Tibial nerve (tissue), 4 donors: Measurements from ENCODE around the gene TXN2. TPM values are rescaled to one million over a fixed set of nuclear protein-coding genes. Genes with fewer than 3 reads are reported as not detected.
"Not testable (repeated sequence)": the region's sequence is repeated elsewhere in the genome, so short reads cannot be mapped to it uniquely, and the experiment has no call there.

Source experiments
- DNase-seq, 2 donors: peaks; one replicate each; pipeline ENCODE4 v3.0.0-alpha.2; 2019; ENCODE audit warnings: low spot score in 2 of 2
- H3K27ac ChIP-seq, 4 donors: fragments of 200-600 bp; sonication (generic) in 3 of 4; one replicate each; pipeline ENCODE4 v1.5.1; 2017 to 2019; ENCODE audit warnings: mild to moderate bottlenecking in 1 of 4
- H3K27me3 ChIP-seq, 2 donors: fragments of 200-600 bp; sonication (generic) in 1 of 2; one replicate each; pipeline versions ENCODE4 v1.5.1 to v1.6.0; 2017 to 2019
- H3K36me3 ChIP-seq, 3 donors: fragments of 200-600 bp; sonication (generic); one replicate each; pipeline ENCODE4 v1.5.1; 2018 to 2019
- H3K4me1 ChIP-seq, 4 donors: fragments of 200-600 bp; sonication (generic) in 3 of 4; one replicate each; pipeline ENCODE4 v1.5.1; 2017 to 2019
- H3K4me3 ChIP-seq, 4 donors: fragments of 200-600 bp; sonication (generic) in 3 of 4; one replicate each; pipeline ENCODE4 v1.5.1; 2017 to 2019; ENCODE audit warnings: mild to moderate bottlenecking in 1 of 4, moderate library complexity in 1 of 4
- H3K9me3 ChIP-seq, 4 donors: fragments of 200-600 bp; sonication (generic) in 3 of 4; one replicate each; pipeline ENCODE4 v1.5.1; 2017 to 2019
- CTCF ChIP-seq, 5 experiments: fragments of 200-600 bp in 3 of 5; fragments of 450-650 bp in 2 of 5; sonication (generic) in 3 of 5; IDR thresholded peaks; one replicate each; pipeline ENCODE4 v1.5.1; 2016 to 2019; ENCODE audit warnings: antibody characterized with exemption in 5 of 5, mild to moderate bottlenecking in 3 of 5, moderate library complexity in 2 of 5
- EP300 ChIP-seq, 2 donors: sonication (generic); formaldehyde crosslinking; IDR thresholded peaks; one replicate each; pipeline ENCODE4 v1.6.1; 2017; ENCODE audit warnings: antibody characterized with exemption in 2 of 2, mild to moderate bottlenecking in 1 of 2
- POLR2A ChIP-seq, 2 donors: fragments of 450-650 bp; IDR thresholded peaks; one replicate each; pipeline ENCODE4 v1.6.1; 2017; ENCODE audit warnings: antibody characterized with exemption in 2 of 2, mild to moderate bottlenecking in 2 of 2, moderate library complexity in 2 of 2
- WGBS, 2 donors: methylation state at CpG; one replicate each; pipeline ENCODE4 v1.1.5; 2018; 5-methylcytosine and 5-hydroxymethylcytosine counted together
- total RNA-seq, 4 donors: library from RNA; depleted of rRNA; stranded (reverse); fragments of >200 nt; gene quantifications; one replicate each; pipeline ENCODE4 v1.1.0, GENCODE V29; 2016

TXN2 gene
- total RNA-seq, 4 donors from 2014 or later = 50.4 to 83.5 (median 68.0) TPM

GRCh38 chr22:36520423-36520822, 39.0 kb upstream of the TXN2 start:
- TF ChIP-seq POLR2A (IDR thresholded peaks at IDR 0.05) = no peak
- TF ChIP-seq EP300 (IDR thresholded peaks at IDR 0.05) = no peak
- TF ChIP-seq CTCF (IDR thresholded peaks at IDR 0.05) = no peak
- no peak for DNase-seq

GRCh38 chr22:36519906-36520305, 38.5 kb upstream of the TXN2 start:
- H3K4me3 ChIP-seq, DNase-seq, H3K27ac ChIP-seq, H3K9me3 ChIP-seq, H3K27me3 ChIP-seq, H3K4me1 ChIP-seq: not testable (repeated sequence)
- peaks cover 2 to 100% (median 75%) of the 10 kb centered on the region in 3 donors for H3K36me3 ChIP-seq
- WGBS, 2 donors = 85 to 90% methylated on average over 2 of the region's 2 CpGs

More at GRCh38 chr22:36520423-36520822, 39.0 kb upstream of the TXN2 start:
- Histone ChIP-seq H3K27ac (no peak overlapping the region), H3K4me3 (no peak overlapping the region), H3K36me3 (peaks cover 2 to 100% (median 76%) of the 10 kb centered on the region in 3 donors), H3K27me3 (no peaks in the 10 kb centered on the region), H3K4me1 (no peaks in the 10 kb centered on the region), H3K9me3 (no peaks in the 10 kb centered on the region)
- WGBS, 2 donors = 82 to 89% methylated on average over 3 of the region's 3 CpGs

- no peaks in the 10 kb centered on the region for H3K27me3 ChIP-seq
- DNase-seq = no peak
- TF ChIP-seq EP300 (IDR thresholded peaks at IDR 0.05) (no peak), POLR2A (IDR thresholded peaks at IDR 0.05) (no peak), CTCF (IDR thresholded peaks at IDR 0.05) (no peak)
- peaks cover 4 to 98% (median 77%) of the 10 kb centered on the region in 3 donors for H3K36me3 ChIP-seq
- H3K27ac ChIP-seq = no peak overlapping the region
- no peaks in the 10 kb centered on the region for H3K4me1 ChIP-seq
- 78 to 87% methylated on average over 1 of the region's 1 CpG for WGBS, 2 donors
- H3K9me3 ChIP-seq = no peaks in the 10 kb centered on the region
- H3K4me3 ChIP-seq = no peak overlapping the region
Observed at GRCh38 chr22:36514766-36515165, 33.3 kb upstream of the TXN2 start.

GRCh38 chr22:36512991-36513390, 31.6 kb upstream of the TXN2 start:
- Histone ChIP-seq H3K36me3 (peaks cover 4 to 84% (median 59%) of the 10 kb centered on the region in 3 donors), H3K27me3 (no peaks in the 10 kb centered on the region), H3K9me3 (no peaks in the 10 kb centered on the region), H3K27ac (no peak overlapping the region), H3K4me1 (no peaks in the 10 kb centered on the region), H3K4me3 (no peak overlapping the region)
- 75 to 84% methylated on average over 4 of the region's 4 CpGs for WGBS, 2 donors
- TF ChIP-seq CTCF (IDR thresholded peaks at IDR 0.05) = no peak
- no peak for TF ChIP-seq EP300 (IDR thresholded peaks at IDR 0.05)
- no peak for TF ChIP-seq POLR2A (IDR thresholded peaks at IDR 0.05)
- DNase-seq = no peak

GRCh38 chr22:36512333-36512732, 30.9 kb upstream of the TXN2 start:
- H3K36me3 ChIP-seq = peaks cover 2 to 77% (median 53%) of the 10 kb centered on the region in 3 donors

GRCh38 chr22:36510966-36511881, 29.8 kb upstream of the TXN2 start:
- no peak overlapping the region for H3K27ac ChIP-seq
- no peak overlapping the region for H3K4me3 ChIP-seq
- 64 to 65% methylated on average over 17 of the region's 17 CpGs for WGBS, 2 donors
- TF ChIP-seq CTCF (IDR thresholded peaks at IDR 0.05) (peak; percentile 28 to 57 (median 36)), POLR2A (IDR thresholded peaks at IDR 0.05) (no peak)
- no peaks in the 10 kb centered on the region for H3K27me3 ChIP-seq
- H3K36me3 ChIP-seq = peaks cover 2 to 66% (median 42%) of the 10 kb centered on the region in 3 donors
- H3K9me3 ChIP-seq = no peaks in the 10 kb centered on the region
- H3K4me1 ChIP-seq = peaks cover 0 to 12% (median 7%) of the 10 kb centered on the region in 4 donors
- DNase-seq = peak in 1 of 2 donors; percentile 52

More at GRCh38 chr22:36512333-36512732, 30.9 kb upstream of the TXN2 start:
- Histone ChIP-seq H3K9me3 (no peaks in the 10 kb centered on the region), H3K4me3 (no peak overlapping the region), H3K4me1 (peaks cover 0 to 4% (median 1%) of the 10 kb centered on the region in 4 donors), H3K27me3 (no peaks in the 10 kb centered on the region), H3K27ac (no peak overlapping the region)
- TF ChIP-seq EP300 (IDR thresholded peaks at IDR 0.05) = no peak
- WGBS, 2 donors = 88 to 95% methylated on average over 7 to 8 of the region's 8 CpGs
- no peak for DNase-seq
